ENCODE data around the gene PON2.
"Not testable (repeated sequence)": the region's sequence is repeated elsewhere in the genome, so short reads cannot be mapped to it uniquely, and the experiment has no call there.

The PON2 gene

GRCh38 chr7:95434557-95435421 is at the start of gene PON2:
Gene PON2 (minus strand): TSS chr7:95435028. CDS start chr7:95434951, 77 bp downstream.
- peak; percentile 8 for DNase-seq

DNA sequence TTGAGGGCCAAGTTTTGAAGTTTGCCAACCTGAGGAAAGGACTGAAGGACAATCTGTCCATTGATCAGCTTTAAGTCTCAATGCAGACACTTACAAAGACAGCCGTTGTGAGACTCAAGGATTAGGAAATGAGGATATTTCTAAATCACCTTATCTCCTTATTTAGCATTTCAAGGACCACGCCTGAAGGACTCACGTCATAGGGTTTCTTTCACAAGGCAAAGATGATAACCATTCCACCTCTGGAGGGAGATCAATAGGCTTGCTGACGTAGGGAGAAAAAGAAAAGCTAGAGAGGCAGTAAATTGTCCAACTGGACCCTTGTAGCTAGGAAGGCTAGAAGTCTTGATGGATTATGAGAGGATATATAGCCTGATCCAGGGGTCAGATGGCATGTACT is 47.6 kb upstream of the PON2 start:
- no peak for DNase-seq

GRCh38 chr7:95481271-95482165 is 46.7 kb upstream of the PON2 start:
- DNase-seq, result peak; percentile 8

DNA sequence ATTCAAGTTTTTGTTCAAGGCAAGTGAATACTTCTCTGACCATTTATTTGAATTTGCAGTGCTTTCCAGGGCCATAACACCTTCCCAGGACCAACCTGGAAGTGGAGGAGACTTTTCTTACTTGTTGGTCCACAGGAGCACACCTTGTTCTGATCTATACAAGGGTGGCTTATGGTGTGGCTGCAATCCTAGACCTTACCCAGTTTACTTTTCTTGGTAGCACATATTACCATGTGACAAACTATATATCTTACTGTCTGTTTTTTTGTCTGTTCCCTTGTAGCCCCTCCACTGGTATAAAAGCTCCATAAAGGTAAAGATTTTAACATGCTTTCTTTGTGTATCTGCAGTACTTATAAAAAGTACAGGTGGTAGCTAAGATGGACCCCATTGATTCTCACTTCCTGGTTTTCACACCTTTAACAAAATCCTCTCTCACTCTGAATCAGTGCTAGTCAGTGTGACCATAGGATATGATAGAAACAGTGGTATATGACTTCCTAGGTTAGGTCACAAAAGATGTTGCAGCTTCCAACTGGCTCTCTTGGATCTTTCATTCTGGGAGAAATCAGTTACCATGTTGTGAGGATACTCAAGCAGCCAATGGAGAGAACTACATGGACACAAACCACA is 45.3 kb upstream of the PON2 start:
- DNase-seq, result no peak

DNA sequence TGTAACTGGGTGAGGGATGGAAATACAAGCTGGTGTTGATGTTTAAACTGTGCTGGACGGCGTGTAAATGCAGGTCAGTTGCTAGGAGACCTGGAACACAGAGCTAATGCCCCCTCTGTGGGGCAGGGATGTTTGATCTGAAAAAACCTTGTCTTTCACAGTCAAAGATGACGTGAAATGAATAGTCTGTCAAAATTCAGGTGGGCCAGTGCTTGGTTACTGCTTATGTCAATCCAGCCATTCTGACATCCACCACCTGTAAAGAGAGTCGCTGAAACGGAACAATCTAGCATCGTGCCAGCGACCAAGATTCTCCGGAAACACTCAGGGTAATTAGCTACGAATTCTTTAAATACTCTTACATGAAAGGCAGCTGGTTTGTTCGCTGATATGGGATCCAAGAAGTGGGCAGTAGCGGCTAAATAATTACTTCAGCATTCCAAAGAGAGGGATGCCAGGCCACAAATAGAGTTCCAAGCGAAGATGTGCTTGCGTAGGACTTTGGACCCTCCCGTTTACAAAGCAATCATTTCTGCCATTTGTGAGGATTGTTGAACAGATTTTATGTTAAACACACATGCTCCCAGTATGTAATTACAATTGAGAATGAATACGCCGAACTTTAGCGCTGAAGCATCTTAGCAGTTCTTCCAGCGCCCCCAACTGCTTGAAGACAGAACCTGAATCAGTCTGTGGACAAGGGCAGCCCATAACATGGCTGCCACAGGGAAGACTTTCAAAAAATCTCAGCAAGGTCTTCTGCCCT is 43.6 kb upstream of the PON2 start:
- DNase-seq, result no peak

DNA sequence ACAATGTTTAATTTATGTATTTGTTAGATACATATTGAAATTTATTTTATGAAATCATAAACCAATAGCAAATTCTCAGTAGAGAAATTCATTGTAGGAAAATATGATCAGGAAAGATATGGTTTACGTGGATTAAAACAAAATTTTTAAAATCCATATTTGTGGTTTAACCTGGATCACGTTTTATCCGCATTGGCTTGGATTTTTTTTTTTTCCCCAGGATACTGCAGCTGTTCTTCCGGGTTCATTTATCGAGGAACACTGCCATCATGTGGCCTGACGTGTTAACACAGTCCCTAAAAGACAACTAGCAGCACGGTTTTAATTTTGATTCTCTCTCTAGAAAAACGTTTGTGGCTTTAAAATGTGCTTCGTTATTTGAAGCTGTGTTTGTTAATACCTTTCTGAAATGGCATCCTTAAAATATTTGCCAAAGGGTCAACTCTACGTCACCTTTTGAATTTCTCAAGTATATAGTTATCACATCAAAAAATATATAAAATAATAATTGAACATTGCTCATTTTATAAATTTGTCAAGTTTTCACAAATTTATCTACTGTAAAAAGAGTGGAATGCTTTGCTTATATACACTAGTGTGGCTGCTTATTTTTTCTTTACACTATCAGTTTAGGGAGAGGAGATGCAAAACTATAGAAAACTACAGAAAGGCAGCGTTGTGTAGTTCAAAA is 42.2 kb upstream of the PON2 start:
- peak; percentile 74 for DNase-seq

DNA sequence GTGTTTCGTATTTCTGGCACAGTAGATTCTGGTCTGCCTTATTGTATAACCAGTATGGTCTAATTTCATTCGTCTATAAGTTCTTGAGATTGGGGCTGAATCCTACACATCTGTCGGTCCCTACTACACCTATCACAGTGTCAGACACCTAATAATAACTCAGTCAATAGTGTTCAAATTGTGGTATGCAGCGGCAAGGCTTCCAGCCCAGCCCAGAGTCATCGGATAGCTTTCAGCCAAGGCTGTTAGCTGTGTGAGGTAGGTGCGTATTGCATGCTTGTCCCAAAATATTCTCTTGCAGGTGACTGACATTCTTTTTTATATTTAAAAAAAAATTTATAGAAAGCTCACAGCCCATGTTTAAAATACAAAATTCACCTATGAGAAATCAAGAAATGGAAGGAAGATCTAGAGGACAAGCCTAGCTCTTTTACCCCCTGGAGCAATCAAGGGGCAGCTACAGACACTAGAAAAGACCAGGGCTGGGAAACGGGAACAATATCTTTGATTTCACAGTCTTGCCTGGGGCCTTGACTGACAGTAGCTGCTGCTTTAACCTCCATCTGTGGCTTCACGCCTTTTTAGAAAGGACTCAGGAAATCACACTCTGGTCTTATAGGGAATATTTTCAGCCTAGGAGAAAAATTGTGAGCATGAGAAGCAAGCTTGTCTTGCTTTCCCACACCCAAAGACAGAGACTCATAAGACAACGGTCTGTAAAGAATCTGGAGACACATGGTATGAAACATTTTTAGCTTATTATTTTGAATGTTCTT is 41.4 kb upstream of the PON2 start:
- no peak for DNase-seq

DNA sequence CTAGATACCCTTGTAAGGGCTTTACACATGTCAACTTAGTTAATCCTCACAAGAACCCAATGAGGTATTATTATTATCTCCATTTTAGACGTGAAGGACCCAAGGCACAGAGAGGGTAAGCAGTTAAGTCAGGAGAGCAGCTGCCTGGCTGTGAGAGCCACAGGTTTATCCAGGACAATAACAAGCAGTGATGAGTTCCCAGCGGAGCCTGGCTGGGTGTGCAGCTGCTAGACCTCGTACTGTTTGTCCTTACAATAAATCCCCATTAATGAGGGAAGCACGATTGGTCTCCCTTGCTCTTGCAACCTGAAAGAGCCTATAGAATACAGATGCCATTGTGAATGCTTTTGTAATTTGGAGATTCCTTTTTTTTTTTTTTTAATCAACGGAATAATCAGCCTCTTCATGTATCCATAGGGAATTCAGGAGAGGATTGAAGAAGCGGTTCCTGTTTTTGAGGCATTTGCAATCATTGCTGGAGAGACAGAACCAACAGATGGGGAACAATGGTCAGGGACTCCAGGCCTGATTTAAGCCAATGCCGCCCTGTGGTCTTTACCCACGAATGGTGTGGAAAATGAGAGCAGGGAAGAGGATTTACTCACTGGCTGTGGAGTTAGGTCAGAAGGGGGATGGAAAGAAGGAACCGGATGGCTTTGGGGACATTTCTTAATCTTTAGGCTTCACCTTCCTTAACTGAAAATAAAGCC is 38.6 kb upstream of the PON2 start:
- peak; percentile 32 for DNase-seq

GRCh38 chr7:95472581-95473161 is 37.8 kb upstream of the PON2 start:
- peak; percentile 32 for DNase-seq

GRCh38 chr7:95471071-95471470 is 36.2 kb upstream of the PON2 start:
- DNase-seq, result peak; percentile 6

DNA sequence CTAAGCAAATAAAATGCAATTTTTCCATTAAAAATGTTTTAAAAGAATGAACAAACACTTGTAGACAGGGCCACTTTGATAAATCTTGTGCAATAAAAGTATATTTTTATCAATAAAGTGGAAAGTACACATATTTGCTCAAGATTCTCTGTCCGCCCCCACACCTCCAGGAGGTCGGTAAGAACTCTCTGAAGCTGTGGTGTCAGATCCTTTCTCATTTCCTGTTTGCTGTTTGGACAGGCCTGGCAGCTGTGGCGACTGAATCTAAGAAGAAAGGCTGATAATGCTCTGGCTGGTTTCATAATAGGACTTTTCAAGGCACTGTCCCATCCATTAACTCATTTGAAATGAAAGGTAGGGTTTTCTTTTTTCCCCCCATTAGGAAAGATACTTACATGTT is 35.6 kb upstream of the PON2 start:
- peak; percentile 47 for DNase-seq

- peak; percentile 75 for DNase-seq
Observed at GRCh38 chr7:95469848-95470247, 35.0 kb upstream of the PON2 start.

GRCh38 chr7:95469187-95469586 is 34.4 kb upstream of the PON2 start:
- no peak for DNase-seq

- no peak for DNase-seq
Observed at GRCh38 chr7:95467912-95468607, 33.2 kb upstream of the PON2 start.

DNA sequence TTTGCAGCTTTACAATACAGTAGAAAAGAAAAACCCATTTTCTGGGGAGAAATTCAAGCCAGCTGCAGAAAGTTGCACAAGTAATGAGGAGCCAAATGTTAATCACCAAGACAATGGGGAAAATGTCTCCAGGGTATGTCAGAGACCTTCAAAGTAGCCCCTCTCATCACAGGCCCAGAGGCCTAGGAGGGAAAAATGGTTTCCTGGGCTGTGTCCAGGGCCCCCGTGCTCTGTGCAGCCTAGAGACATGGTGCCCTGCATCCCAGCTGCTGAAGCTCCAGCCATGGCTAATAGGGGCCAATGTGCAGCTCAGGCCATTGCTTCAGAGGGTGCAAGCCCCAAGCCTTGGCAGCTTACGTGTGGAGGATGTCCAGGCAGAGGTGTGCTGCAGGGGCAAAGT is 25.8 kb upstream of the PON2 start:
- DNase-seq, result not testable (repeated sequence)

- DNase-seq, result no peak
Observed at GRCh38 chr7:95457947-95458346, 23.1 kb upstream of the PON2 start.

GRCh38 chr7:95454438-95455045 is 19.7 kb upstream of the PON2 start:
- no peak for DNase-seq

DNA sequence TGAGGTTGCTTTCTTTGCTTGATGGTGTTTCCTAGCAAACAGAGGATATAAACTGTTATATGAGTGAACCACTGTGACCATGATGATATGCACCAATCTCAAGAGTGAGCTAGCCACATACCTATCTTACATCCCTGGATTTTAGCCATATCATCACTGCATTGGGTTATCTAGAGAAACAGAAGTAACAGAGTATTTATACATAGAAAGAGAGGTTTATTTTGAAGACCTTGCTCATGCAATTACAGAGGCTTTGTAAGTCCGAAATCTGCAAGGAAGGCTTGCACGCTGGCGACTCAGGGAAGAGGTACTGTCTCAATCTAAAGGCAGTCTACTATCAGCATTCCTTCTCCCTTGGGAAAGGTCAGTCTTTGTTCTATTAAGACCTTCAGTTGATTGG is 11.8 kb upstream of the PON2 start:
- DNase-seq, result no peak

GRCh38 chr7:95444796-95445195 is 10.0 kb upstream of the PON2 start:
- DNase-seq, result no peak

All from NCI-H2029 treated with DMSO at 0.1 percent for 48 hours (cell line).